B cell (primary cell): ENCODE results near the gene HNF1B. TPM values are rescaled to one million over a fixed set of nuclear protein-coding genes. Genes with fewer than 3 reads are reported as not detected.

Source experiments
- ATAC-seq: fragments of 200-7000 bp; cut with Tn5 transposase; one replicate; pipeline ENCODE4 v1.10.0; 2021; ENCODE audit warnings: low read depth, mild to moderate bottlenecking, moderate number of reproducible peaks, moderate library complexity
- CTCF ChIA-PET: fragments of 350-600 bp; sonication (Branson Sonifier 250); formaldehyde crosslinking; loops from one replicate; lab custom pipeline; 2021; ENCODE audit warnings: antibody characterized with exemption, inconsistent platforms; lab: Charles Lee
- POLR2A ChIA-PET: fragments of 350-600 bp; sonication (Branson Sonifier 250); formaldehyde crosslinking; loops from one replicate; lab custom pipeline; 2021; ENCODE audit warnings: antibody characterized with exemption; lab: Charles Lee
- DNase-seq: peaks from one replicate; pipeline ENCODE4 v3.0.0; 2013
- H2AFZ ChIP-seq: 2 replicates; pipeline ENCODE4 v1.6.1; 2012; ENCODE audit warnings: mild to moderate bottlenecking, low read depth, low read length; ENCODE audit not compliant: insufficient read depth, poor library complexity, severe bottlenecking
- H3K27ac ChIP-seq, 2 donors: 1 replicate in 1 of 2; 2 replicates in 1 of 2; pipeline ENCODE4 v1.5.1; 2012 to 2013; ENCODE audit warnings: low read length in 2 of 2, mild to moderate bottlenecking in 2 of 2, moderate library complexity in 1 of 2
- H3K27me3 ChIP-seq, 4 experiments: fragments of 200-600 bp in 1 of 4; sonication (generic) in 1 of 4; replicated peaks in 1 of 4; 1 replicate in 2 of 4; 2 replicates in 2 of 4; pipeline versions ENCODE4 v1.6.1 to v1.7.0; 2013 to 2016; ENCODE audit warnings: low read length in 3 of 4, mild to moderate bottlenecking in 2 of 4, mixed read lengths in 1 of 4, moderate library complexity in 1 of 4; ENCODE audit not compliant: insufficient read depth in 4 of 4, control insufficient read depth in 3 of 4; ENCODE audit errors: control extremely low read depth in 1 of 4
- H3K36me3 ChIP-seq, 2 experiments: replicated peaks in 1 of 2; 1 replicate in 1 of 2; 2 replicates in 1 of 2; pipeline versions ENCODE4 v1.6.1 to v1.7.1; 2013; ENCODE audit warnings: low read length in 1 of 2; ENCODE audit not compliant: insufficient read depth in 2 of 2, control insufficient read depth in 1 of 2; ENCODE audit errors: control extremely low read depth in 1 of 2, extremely low read depth in 1 of 2
- H3K4me1 ChIP-seq, 2 donors: fragments of 200-600 bp in 1 of 2; sonication (generic) in 1 of 2; 1 replicate in 1 of 2; 2 replicates in 1 of 2; pipeline versions ENCODE4 v1.5.1 to v1.6.1; 2013 to 2017; ENCODE audit warnings: low read length in 2 of 2; ENCODE audit not compliant: control insufficient read depth in 2 of 2, insufficient read depth in 2 of 2
- H3K4me2 ChIP-seq: replicated peaks from 2 replicates; pipeline ENCODE3; 2012; ENCODE audit warnings: mild to moderate bottlenecking, low read depth, low read length; ENCODE audit not compliant: poor library complexity, severe bottlenecking
- H3K4me3 ChIP-seq, 5 experiments: fragments of 200-600 bp in 1 of 5; sonication (generic) in 1 of 5; 1 replicate in 3 of 5; 2 replicates in 2 of 5; pipeline versions ENCODE4 v1.5.1 to v1.7.0; 2011 to 2016; ENCODE audit warnings: low read length in 4 of 5, mild to moderate bottlenecking in 4 of 5, low read depth in 2 of 5, control low read depth in 1 of 5, moderate library complexity in 1 of 5; ENCODE audit not compliant: insufficient read depth in 1 of 5; ENCODE audit errors: control extremely low read depth in 1 of 5, extremely low read depth in 1 of 5
- H3K79me2 ChIP-seq: fragments of 200-600 bp; sonication (generic); one replicate; pipeline ENCODE4 v1.6.0; 2016; ENCODE audit warnings: low read length; ENCODE audit not compliant: control insufficient read depth, insufficient read depth
- H3K9ac ChIP-seq: fragments of 200-600 bp; sonication (generic); 2 replicates; pipeline ENCODE4 v1.6.1; 2017; ENCODE audit warnings: mild to moderate bottlenecking, low read length, moderate library complexity
- H3K9me3 ChIP-seq, 3 donors: one replicate each; pipeline versions ENCODE4 v1.6.1 to v1.7.1; 2013; ENCODE audit warnings: low read length in 2 of 3; ENCODE audit not compliant: control insufficient read depth in 2 of 3, insufficient read depth in 1 of 3; ENCODE audit errors: control extremely low read depth in 1 of 3
- H4K20me1 ChIP-seq: 2 replicates; pipeline ENCODE4 v1.6.0; 2012; ENCODE audit warnings: mild to moderate bottlenecking, low read length; ENCODE audit not compliant: insufficient read depth, control insufficient read depth, poor library complexity, severe bottlenecking
- H3K27ac Mint-ChIP-seq: one replicate; pipeline ENCODE4 v1.8.0; 2021; ENCODE audit warnings: mixed read lengths
- H3K27me3 Mint-ChIP-seq: one replicate; pipeline ENCODE4 v1.8.0; 2021; ENCODE audit warnings: mixed read lengths
- H3K4me1 Mint-ChIP-seq: one replicate; pipeline ENCODE4 v1.8.0; 2021; ENCODE audit warnings: mixed read lengths
- H3K4me3 Mint-ChIP-seq: one replicate; pipeline ENCODE4 v1.8.0; 2021; ENCODE audit warnings: mixed read lengths
- H3K9me3 Mint-ChIP-seq: one replicate; pipeline ENCODE4 v1.8.0; 2022; ENCODE audit warnings: mixed read lengths; ENCODE audit not compliant: insufficient read depth
- CTCF ChIP-seq: fragments of 200-600 bp; IDR thresholded peaks from one replicate; pipeline ENCODE4 v1.8.0; 2022; ENCODE audit warnings: antibody characterized with exemption, mild to moderate bottlenecking
- EZH2 ChIP-seq: IDR thresholded peaks from 2 replicates; pipeline ENCODE4 v1.6.1; 2012; ENCODE audit warnings: borderline replicate concordance, low read depth, mild to moderate bottlenecking, moderate library complexity, low read length; ENCODE audit not compliant: insufficient read depth, poor library complexity, severe bottlenecking
- WGBS: methylation state at CpG from one replicate; pipeline ENCODE4 v1.1.5; 2013; ENCODE audit warnings: missing lambda C conversion rate; ENCODE audit not compliant: insufficient coverage; 5-methylcytosine and 5-hydroxymethylcytosine counted together
- intact Hi-C: fragments of 100-400 bp; cut with micrococcal nuclease; formaldehyde crosslinking; loops from one replicate; pipeline ENCODE4 v1.10.0; 2022
- polyA plus RNA-seq: library from polyadenylated mRNA; depleted of rRNA; stranded (reverse); fragments of >200 nt; gene quantifications from 2 replicates; pipeline ENCODE4 v1.2.3, GENCODE V29; 2012
- total RNA-seq, 2 donors: library from RNA; stranded (reverse); fragments of 120-200 nt in 1 of 2; gene quantifications; 1 replicate in 1 of 2; 2 replicates in 1 of 2; pipeline versions ENCODE4 v1.2.3 to v1.2.4, GENCODE V29; 2013 to 2022

The HNF1B gene
- total and polyA plus RNA-seq, 2 donors (not counting 1 experiment from before 2014, with no cell fraction given): 1.5 TPM; not detected in 1

- CTCF ChIA-PET: no interaction called here
- H3K4me1 ChIP-seq: no peaks in the 10 kb centered on the region
- H4K20me1 ChIP-seq: no peaks in the 10 kb centered on the region
- no peak overlapping the region for H3K4me3 Mint-ChIP-seq
- no CpG with 5 or more reads among the region's 1 CpG for WGBS
- no peak overlapping the region for H3K4me2 ChIP-seq
- ATAC-seq (no peak), DNase-seq (no peak)
- H3K27me3 Mint-ChIP-seq: peaks cover 28% of the 10 kb centered on the region
- intact Hi-C loops: no loop called here
- no peaks in the 10 kb centered on the region for H3K36me3 ChIP-seq
- no peaks in the 10 kb centered on the region for H3K9me3 Mint-ChIP-seq
- no peak overlapping the region for H3K9ac ChIP-seq
- H3K4me3 ChIP-seq: no peak overlapping the region
- no peak for TF ChIP-seq CTCF
- no peak for TF ChIP-seq EZH2
- peaks cover 0 to 9% (median 5%) of the 10 kb centered on the region in 4 experiments for H3K27me3 ChIP-seq
- no peaks in the 10 kb centered on the region for H3K79me2 ChIP-seq
- POLR2A ChIA-PET: no interaction called here
- no peak overlapping the region for H3K27ac Mint-ChIP-seq
- no peak overlapping the region for H2AFZ ChIP-seq
- no peaks in the 10 kb centered on the region for H3K4me1 Mint-ChIP-seq
- H3K9me3 ChIP-seq: peaks cover 2 to 4% (median 4%) of the 10 kb centered on the region in 3 donors
- no peak overlapping the region for H3K27ac ChIP-seq
Observed at GRCh38 chr17:37678036-37678435, 66.8 kb downstream of the HNF1B start.

- Histone ChIP-seq H3K27me3 (peaks cover 0 to 9% (median 5%) of the 10 kb centered on the region in 4 experiments), H4K20me1 (no peaks in the 10 kb centered on the region), H3K79me2 (no peaks in the 10 kb centered on the region), H3K9ac (no peak overlapping the region), H3K27ac (no peak overlapping the region), H3K4me3 (no peak overlapping the region), H3K36me3 (no peaks in the 10 kb centered on the region), H3K9me3 (peaks cover 2 to 4% (median 4%) of the 10 kb centered on the region in 3 donors), H3K4me1 (no peaks in the 10 kb centered on the region), H3K4me2 (no peak overlapping the region), H2AFZ (no peak overlapping the region)
- intact Hi-C loops: no loop called here
- no CpG with 5 or more reads among the region's 1 CpG for WGBS
- H3K27me3 Mint-ChIP-seq: peaks cover 28% of the 10 kb centered on the region
- TF ChIP-seq CTCF: no peak
- TF ChIP-seq EZH2: no peak
- no peaks in the 10 kb centered on the region for H3K4me1 Mint-ChIP-seq
- ChIA-PET CTCF (no interaction called here), POLR2A (no interaction called here)
- no peak overlapping the region for H3K4me3 Mint-ChIP-seq
- ATAC-seq (no peak), DNase-seq (no peak)
- no peak overlapping the region for H3K27ac Mint-ChIP-seq
- H3K9me3 Mint-ChIP-seq: no peaks in the 10 kb centered on the region
Observed at GRCh38 chr17:37677021-37677420, 67.8 kb downstream of the HNF1B start.
